Fibroblast of lung (primary cell): Measurements from ENCODE around the gene PIGBOS1. TPM values are rescaled to one million over a fixed set of nuclear protein-coding genes. Genes with fewer than 3 reads are reported as not detected.

Experiments
- DNase-seq, 2 donors: peaks; one replicate each; pipeline versions ENCODE4 v3.0.0 to v3.0.0-alpha.2; 2010; ENCODE audit warnings: low read depth in 2 of 2
- H2AFZ ChIP-seq: 2 replicates; pipeline ENCODE4 v1.5.1; 2012; ENCODE audit warnings: low read length, control low read depth, inconsistent platforms
- H3K27ac ChIP-seq: 2 replicates; pipeline ENCODE4 v1.5.1; 2011; ENCODE audit warnings: low read length, control low read depth; ENCODE audit not compliant: insufficient read depth
- H3K27me3 ChIP-seq: 2 replicates; pipeline ENCODE4 v1.5.1; 2011; ENCODE audit warnings: mild to moderate bottlenecking, low read length; ENCODE audit not compliant: control insufficient read depth, insufficient read depth
- H3K36me3 ChIP-seq: 2 replicates; pipeline ENCODE4 v1.5.1; 2011; ENCODE audit warnings: low read length; ENCODE audit not compliant: control insufficient read depth, insufficient read depth
- H3K4me1 ChIP-seq: 2 replicates; pipeline ENCODE4 v1.5.1; 2011; ENCODE audit warnings: low read length; ENCODE audit not compliant: control insufficient read depth, insufficient read depth; ENCODE audit errors: extremely low read depth
- H3K4me2 ChIP-seq: 2 replicates; pipeline ENCODE4 v1.5.1; 2011; ENCODE audit warnings: low read length, control low read depth; ENCODE audit not compliant: insufficient read depth; ENCODE audit errors: extremely low read depth
- H3K4me3 ChIP-seq, 4 experiments: fragments of 200-600 bp in 1 of 4; sonication (generic) in 1 of 4; replicated peaks in 1 of 4; 2 replicates each; pipeline ENCODE4 v1.5.1; 2011 to 2016; ENCODE audit warnings: low read length in 4 of 4, low read depth in 3 of 4, mild to moderate bottlenecking in 3 of 4, control low read depth in 2 of 4, inconsistent platforms in 1 of 4, mixed read lengths in 1 of 4; ENCODE audit not compliant: insufficient read depth in 1 of 4; ENCODE audit errors: control extremely low read depth in 1 of 4
- H3K79me2 ChIP-seq: 2 replicates; pipeline ENCODE4 v1.5.1; 2012; ENCODE audit warnings: mild to moderate bottlenecking, low read length, inconsistent platforms; ENCODE audit not compliant: control insufficient read depth, insufficient read depth
- H3K9ac ChIP-seq: 2 replicates; pipeline ENCODE4 v1.5.1; 2011; ENCODE audit warnings: mild to moderate bottlenecking, low read length, control low read depth; ENCODE audit not compliant: insufficient read depth
- H3K9me3 ChIP-seq: 2 replicates; pipeline ENCODE4 v1.5.1; 2012; ENCODE audit warnings: low read depth, low read length; ENCODE audit not compliant: control insufficient read depth, insufficient read depth
- H4K20me1 ChIP-seq: 2 replicates; pipeline ENCODE4 v1.5.1; 2011; ENCODE audit warnings: low read length; ENCODE audit not compliant: control insufficient read depth, insufficient read depth; ENCODE audit errors: extremely low read depth
- CTCF ChIP-seq, 2 donors: IDR thresholded peaks in 1 of 2; conservative IDR thresholded peaks in 1 of 2; 1 replicate in 1 of 2; 2 replicates in 1 of 2; pipeline ENCODE4 v1.5.1; 2011 to 2012; ENCODE audit warnings: low read length in 2 of 2, control low read depth in 1 of 2, inconsistent platforms in 1 of 2, low read depth in 1 of 2, mild to moderate bottlenecking in 1 of 2
- EZH2 ChIP-seq: IDR thresholded peaks from 2 replicates; pipeline ENCODE4 v1.5.1; 2012; ENCODE audit warnings: low read length, control low read depth, mild to moderate bottlenecking; ENCODE audit errors: missing control alignments
- polyA plus RNA-seq, 2 donors: library from polyadenylated mRNA; depleted of rRNA in 1 of 2; stranded (reverse) in 1 of 2; unstranded in 1 of 2; fragments of >200 nt; gene quantifications; 2 replicates each; pipeline ENCODE4 v1.2.1, GENCODE V29; 2011 to 2012; ENCODE audit warnings: missing spikeins in 1 of 2
- total RNA-seq: library from RNA; depleted of rRNA; stranded (reverse); fragments of >200 nt; gene quantifications from 2 replicates; pipeline ENCODE4 v1.2.1, GENCODE V29; 2014

PIGBOS1 gene
- total and polyA plus RNA-seq, 2 donors (not counting 1 experiment from before 2014, with no cell fraction given) = 10.9 to 18.5 TPM

- no peaks in the 10 kb centered on the region for H3K27me3 ChIP-seq
- peaks cover 2% of the 10 kb centered on the region for H3K4me1 ChIP-seq
- no peak overlapping the region for H3K27ac ChIP-seq
- H3K4me3 ChIP-seq = no peak overlapping the region
- no peaks in the 10 kb centered on the region for H3K79me2 ChIP-seq
- no peaks in the 10 kb centered on the region for H4K20me1 ChIP-seq
- H2AFZ ChIP-seq = no peak overlapping the region
- no peak overlapping the region for H3K4me2 ChIP-seq
- H3K9ac ChIP-seq = no peak overlapping the region
- TF ChIP-seq CTCF (conservative IDR thresholded peaks at IDR 0.05 in 1 of 2, IDR thresholded peaks at IDR 0.05 in 1 of 2; ENCODE audit: low read depth in 1 of 2, low read length in 2 of 2) = no peak
- TF ChIP-seq EZH2 = no peak
- peak in 1 of 2 donors; percentile 28 for DNase-seq
- peaks cover under 1% of the 10 kb centered on the region for H3K36me3 ChIP-seq
- no peaks in the 10 kb centered on the region for H3K9me3 ChIP-seq
These were observed 24.2 kb upstream of the PIGBOS1 start for GRCh38 chr15:55343168-55343567.

- no peak for DNase-seq
- no peak overlapping the region for H3K4me3 ChIP-seq
- no peaks in the 10 kb centered on the region for H3K4me1 ChIP-seq
- H2AFZ ChIP-seq = no peak overlapping the region
- no peaks in the 10 kb centered on the region for H3K79me2 ChIP-seq
- H3K27ac ChIP-seq = no peak overlapping the region
- peak overlapping the region; percentile 15 for H3K4me2 ChIP-seq
- no peak overlapping the region for H3K9ac ChIP-seq
- TF ChIP-seq CTCF (conservative IDR thresholded peaks at IDR 0.05 in 1 of 2, IDR thresholded peaks at IDR 0.05 in 1 of 2; ENCODE audit: low read depth in 1 of 2, low read length in 2 of 2) (no peak), EZH2 (no peak)
- no peaks in the 10 kb centered on the region for H3K27me3 ChIP-seq
- no peaks in the 10 kb centered on the region for H4K20me1 ChIP-seq
- H3K9me3 ChIP-seq = no peaks in the 10 kb centered on the region
- no peaks in the 10 kb centered on the region for H3K36me3 ChIP-seq
These were observed 18.2 kb upstream of the PIGBOS1 start for GRCh38 chr15:55337160-55337559.

GRCh38 chr15:55334997-55335396 lies 16.1 kb upstream of the PIGBOS1 start:
- peak; percentile 20 to 56 for DNase-seq

More at GRCh38 chr15:55334997-55335396, 16.1 kb upstream of the PIGBOS1 start:
- Histone ChIP-seq H3K36me3 (no peaks in the 10 kb centered on the region), H3K9ac (no peak overlapping the region), H3K27me3 (no peaks in the 10 kb centered on the region), H3K79me2 (no peaks in the 10 kb centered on the region), H3K4me3 (no peak overlapping the region), H4K20me1 (no peaks in the 10 kb centered on the region), H3K4me2 (no peak overlapping the region), H3K27ac (peak overlapping the region; percentile 13), H2AFZ (no peak overlapping the region), H3K9me3 (no peaks in the 10 kb centered on the region), H3K4me1 (no peaks in the 10 kb centered on the region)
- TF ChIP-seq EZH2 = no peak
- no peak for TF ChIP-seq CTCF (conservative IDR thresholded peaks at IDR 0.05 in 1 of 2, IDR thresholded peaks at IDR 0.05 in 1 of 2; ENCODE audit: low read depth in 1 of 2, low read length in 2 of 2)
